GM21528 (cell line): ENCODE data around the gene HNF1A.
A peak's percentile ranks its signal among the peaks of the same experiment; 100 is the strongest.

Source experiments
- ATAC-seq: cut with Tn5 transposase; IDR thresholded peaks from one replicate; pipeline ENCODE4 v1.9.1; 2021; ENCODE audit warnings: mild to moderate bottlenecking, moderate library complexity; ENCODE audit not compliant: unreplicated experiment, low FRiP score

The HNF1A gene

DNA sequence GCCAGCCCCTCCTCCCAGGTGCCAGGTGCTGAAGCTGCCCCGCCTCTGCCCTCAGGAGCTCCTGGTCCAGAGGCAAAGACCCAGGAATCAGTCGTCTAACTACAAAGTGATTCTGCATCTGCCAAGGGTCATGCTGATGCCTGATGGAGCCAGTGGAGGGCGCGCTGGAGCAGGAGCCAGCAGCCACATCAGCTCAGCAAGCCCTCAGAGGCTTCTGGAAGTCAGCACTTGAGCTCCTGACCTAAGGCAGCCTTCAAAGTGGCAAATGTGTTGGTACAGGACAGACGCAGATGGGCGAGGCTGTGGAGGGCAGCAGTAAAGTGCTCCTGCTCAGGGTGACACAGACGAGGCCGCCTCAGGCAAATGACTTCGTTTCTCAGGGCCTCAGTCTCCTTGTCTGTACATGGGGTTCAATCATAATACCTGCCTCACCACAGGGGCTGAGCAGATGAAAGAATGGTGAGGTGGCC lies 27.0 kb downstream of the HNF1A start:
- no peak for ATAC-seq

DNA sequence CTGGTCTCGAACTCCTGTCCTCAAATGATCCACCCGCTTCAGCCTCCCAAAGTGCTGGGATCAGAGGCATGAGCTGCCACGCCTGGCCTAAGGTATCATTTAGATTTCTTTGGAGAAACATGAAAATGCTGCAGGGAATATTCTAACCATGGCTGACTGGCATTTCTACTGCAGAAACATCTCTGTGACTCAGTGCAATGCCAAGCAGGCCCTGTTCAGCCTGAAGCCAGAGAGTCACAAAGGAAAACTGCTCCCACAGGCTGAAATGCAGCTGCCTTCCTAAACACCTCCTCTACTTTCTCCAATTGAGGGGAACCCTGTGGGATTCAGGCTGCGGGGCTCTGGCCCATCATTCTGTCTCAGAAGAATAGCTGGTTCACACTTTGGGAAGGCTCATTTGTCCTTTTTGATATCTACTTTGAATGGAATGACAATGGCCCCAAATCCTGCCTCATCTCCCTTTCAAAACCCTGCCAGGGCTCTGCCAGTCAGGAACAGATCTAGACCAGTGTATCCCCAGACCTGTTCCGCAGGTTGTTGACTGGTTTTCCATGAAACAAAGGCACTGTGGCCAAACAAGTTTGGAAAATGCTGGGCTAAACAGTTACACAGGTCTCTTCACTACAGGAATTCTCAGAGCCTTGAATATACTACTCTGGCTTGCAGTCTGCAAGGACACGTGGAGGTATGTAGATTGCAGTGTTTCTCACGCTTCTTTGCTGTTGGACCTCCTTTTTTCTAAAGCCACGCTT lies 30.2 kb downstream of the HNF1A start:
- ATAC-seq, result no peak

- ATAC-seq, result no peak
Observed at GRCh38 chr12:121009741-121010140, 31.4 kb downstream of the HNF1A start.

DNA sequence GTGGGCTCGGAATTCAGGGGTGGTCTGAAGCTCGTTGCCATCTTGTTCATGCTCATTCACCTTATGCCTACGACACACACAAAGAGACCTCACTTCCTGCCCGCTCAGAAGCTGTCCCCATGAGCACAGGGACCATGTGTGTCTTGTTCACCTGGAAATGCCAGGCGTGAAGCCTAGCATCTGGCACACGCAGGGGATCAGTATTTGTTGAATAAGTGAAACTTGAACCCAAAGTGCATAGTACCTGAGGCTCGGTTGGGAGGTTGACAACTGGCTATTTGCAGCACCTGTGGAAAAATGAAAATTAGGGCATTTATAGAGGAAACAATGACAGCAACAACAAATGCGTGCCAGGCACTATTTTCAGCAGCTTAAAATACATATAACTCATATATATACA lies 32.5 kb downstream of the HNF1A start:
- ATAC-seq, result no peak

DNA sequence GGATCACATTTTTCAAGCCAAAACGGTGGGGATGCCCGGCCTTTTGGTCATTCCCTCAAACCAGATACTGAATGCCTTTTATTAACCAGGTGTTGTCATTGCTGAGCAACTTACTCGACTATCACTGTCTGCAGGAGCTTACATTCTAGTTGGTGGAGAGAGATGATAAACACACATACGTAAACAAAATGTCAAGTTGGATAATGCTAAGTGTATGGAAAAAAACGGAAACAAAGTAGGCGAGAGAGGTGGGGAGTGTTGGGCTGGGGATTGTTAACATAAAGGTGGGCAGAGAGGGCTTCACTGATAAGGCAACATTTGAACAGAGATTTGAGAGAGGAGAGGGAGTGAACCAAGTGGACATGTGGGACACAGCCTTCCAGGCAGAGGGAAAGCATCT lies 33.5 kb downstream of the HNF1A start:
- ATAC-seq, result no peak

DNA sequence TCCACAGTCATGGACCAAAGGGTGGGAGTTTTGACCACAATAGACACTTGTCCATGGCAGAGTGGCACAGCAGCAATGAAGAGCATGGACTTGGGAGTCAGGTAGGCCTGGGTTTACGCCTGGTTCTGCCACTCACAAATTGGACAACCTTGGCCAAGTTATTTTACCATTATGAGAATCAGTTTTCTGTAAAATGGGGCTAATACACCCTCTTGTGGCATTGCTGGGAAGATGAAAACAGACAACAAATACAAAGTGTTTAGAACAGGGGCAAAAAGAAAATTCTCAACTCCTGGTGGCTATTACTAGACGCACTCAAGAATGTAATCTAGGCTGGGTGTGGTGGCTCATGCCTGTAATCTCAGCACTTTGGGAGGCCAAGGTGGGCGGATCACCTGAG lies 35.4 kb downstream of the HNF1A start:
- ATAC-seq, result no peak

GRCh38 chr12:121015825-121016766 lies 37.8 kb downstream of the HNF1A start, which contains the start of gene C12orf43:
C12orf43 (minus strand) TSS chr12:121016487; CDS start chr12:121016474, 13 bp downstream.
- peak; percentile 91 for ATAC-seq

DNA sequence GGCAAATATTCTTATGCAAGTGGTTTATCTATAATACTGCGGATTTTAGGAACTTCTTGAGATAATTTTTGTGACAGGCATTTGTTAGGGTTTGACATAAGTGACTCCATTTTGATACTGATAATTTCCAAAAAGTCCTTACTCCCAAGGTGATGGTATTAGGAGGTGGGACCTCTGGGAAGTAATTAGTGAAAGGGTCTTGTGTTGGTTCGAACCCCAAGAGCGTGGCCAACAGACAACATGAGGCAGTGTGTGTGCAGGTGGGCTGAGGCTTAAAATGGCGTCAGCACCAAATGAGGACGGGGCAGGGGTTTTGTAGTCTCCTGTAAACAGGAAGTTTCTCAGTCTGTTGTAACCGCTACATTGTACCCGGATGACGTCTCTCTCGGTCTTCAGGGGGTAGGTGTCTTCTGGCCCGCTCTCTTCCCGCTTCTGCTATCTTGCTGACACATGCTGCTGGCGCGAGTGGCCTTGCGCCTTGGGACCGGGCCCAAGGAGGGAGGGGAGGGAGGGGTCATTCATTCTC lies 39.7 kb downstream of the HNF1A start:
- no peak for ATAC-seq

GRCh38 chr12:121018860-121019617 lies 40.7 kb downstream of the HNF1A start:
- no peak for ATAC-seq

DNA sequence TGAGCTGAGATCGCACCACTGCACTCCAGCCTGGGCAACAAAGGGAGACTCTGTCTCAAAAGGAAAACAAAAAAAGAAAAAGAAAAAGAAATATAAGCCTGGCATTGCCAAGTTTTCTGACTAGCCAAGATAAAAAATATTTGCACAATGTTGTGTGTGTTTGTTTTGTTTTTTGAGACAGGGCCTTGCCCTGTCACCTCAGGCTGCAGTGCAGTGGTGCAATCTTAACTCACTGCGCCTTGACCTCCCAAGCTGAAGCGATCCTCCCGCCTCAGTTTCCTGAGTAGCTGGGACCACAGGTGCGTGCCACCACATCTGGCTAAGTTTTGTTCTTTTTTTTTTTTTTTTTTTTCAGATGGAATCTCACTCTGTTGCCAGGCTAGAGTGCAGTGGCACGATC lies 43.4 kb downstream of the HNF1A start:
- ATAC-seq, result no peak

DNA sequence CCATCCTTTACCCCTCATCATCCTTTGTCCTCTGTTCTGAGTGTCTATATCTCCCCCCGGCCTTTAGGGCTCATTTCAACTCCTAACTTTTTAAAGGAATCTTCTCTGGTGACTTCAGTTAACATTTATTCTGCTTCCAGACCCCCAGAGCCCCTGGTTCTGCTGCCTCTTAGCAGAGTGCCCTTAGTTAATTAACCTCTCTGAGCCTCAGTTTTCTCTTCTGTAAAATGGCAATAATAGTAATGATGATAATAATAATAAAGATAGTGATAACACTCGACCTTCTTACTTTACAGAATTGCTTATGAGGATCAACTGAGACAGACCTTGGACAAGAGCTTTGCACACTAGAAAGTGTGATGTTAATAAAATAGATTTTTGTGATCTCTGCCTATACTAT lies 44.4 kb downstream of the HNF1A start:
- no peak for ATAC-seq

GRCh38 chr12:121023799-121024198 lies 45.5 kb downstream of the HNF1A start:
- ATAC-seq, result no peak

GRCh38 chr12:121025442-121026226 lies 47.3 kb downstream of the HNF1A start:
- no peak for ATAC-seq

GRCh38 chr12:121026274-121027045 lies 48.1 kb downstream of the HNF1A start:
- ATAC-seq, result no peak

GRCh38 chr12:121030576-121031212 lies 52.4 kb downstream of the HNF1A start:
- ATAC-seq, result no peak

- no peak for ATAC-seq
Observed at GRCh38 chr12:121033625-121034349, 55.4 kb downstream of the HNF1A start.

DNA sequence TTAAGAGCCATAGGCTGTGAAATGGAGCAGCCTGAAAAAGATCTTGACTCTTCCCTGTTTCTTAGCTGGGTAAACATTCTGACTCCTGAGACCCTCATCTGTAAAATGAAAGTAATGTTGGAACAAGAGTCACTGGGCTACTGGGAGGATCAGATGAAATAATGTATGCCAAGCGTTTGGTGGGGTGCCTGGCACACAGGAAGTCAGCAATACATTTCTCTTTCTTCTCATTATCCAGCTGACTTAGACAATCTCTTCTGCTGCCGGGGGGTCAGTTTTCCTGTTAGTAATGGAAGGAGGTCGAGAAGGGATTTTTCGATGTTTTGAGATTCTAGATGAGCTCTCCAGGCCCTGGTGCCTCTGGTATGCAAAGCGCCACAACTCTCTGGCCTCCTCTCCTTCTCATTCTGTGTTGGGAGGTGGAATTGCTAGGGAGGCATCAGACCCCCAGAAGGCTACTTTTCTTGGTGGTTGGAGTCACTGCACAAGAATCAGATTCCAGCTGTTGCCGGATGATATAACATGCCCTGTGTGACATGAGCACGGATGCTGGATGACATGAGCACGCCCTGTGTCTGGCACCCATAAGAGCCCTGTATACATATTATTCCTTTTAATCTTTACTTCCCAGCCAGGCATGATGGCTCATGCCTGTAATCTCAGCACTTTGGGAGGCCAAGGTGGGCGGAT lies 56.4 kb downstream of the HNF1A start:
- no peak for ATAC-seq
